ENCODE results near the gene MAB21L3. TPM values are rescaled to one million over a fixed set of nuclear protein-coding genes. Genes with fewer than 3 reads are reported as not detected.

The MAB21L3 gene
- total RNA-seq, 1 experiment from 2014 or later = 1.4 TPM

DNA sequence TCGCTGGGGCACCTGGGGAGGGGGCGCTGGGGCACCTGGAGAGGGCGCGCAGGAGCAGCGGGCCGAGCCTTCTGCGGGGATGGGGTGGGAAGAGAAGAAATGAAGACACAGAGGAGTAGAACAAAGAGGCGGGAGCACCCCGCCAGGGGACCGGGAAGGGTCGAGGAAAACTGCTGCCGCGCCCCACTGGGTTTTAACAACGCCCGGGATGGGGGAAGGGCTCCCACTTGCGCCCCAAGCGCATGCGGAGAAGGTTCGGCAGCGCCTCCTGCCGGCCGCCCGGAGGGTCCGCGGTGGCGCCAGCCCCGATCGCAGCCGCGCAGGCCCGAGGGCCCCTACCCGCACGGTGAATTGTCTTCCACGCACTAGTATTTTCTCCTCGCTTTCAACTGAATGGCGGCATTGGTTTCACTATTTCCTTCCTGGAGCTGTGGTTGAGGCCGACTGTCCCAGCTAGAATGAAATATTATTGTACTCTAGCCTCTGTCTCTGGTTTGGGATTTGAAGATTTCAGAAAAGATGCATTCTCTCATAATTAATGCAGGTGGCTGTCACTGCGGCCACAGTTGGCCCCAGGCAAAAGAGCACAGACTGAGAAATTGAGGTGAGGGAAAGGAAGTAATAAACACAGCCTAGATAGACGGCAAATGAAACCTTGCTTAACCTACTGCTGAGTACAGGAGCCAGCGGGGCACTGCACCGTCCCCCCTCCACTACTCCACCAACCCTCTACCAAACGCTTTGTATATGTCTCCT is 57.3 kb downstream of the MAB21L3 start:
- Histone ChIP-seq H3F3A (ENCODE audit: low read length, unreplicated experiment) (no peaks in the 10 kb centered on the region), H3K4me1 (ENCODE audit: insufficient read depth, low read length) (no peaks in the 10 kb centered on the region), H3K4me2 (ENCODE audit: low read length) (no peak overlapping the region), H2AFZ (ENCODE audit: low read length) (no peak overlapping the region), H3K27ac (ENCODE audit: low read length) (no peak overlapping the region), H3K4me3 (ENCODE audit: low read length) (no peak overlapping the region), H3K36me3 (ENCODE audit: low read depth, low read length) (no peaks in the 10 kb centered on the region), H3K79me2 (ENCODE audit: low read length) (no peaks in the 10 kb centered on the region), H3K9ac (ENCODE audit: low read length) (no peak overlapping the region), H3K9me2 (replicated peaks; ENCODE audit: low read length) (no peaks in the 10 kb centered on the region), H3K27me3 (ENCODE audit: low read length) (0 out of 2 replicates have a peak, but pooled peaks cover 4% of the 10 kb centered on the region), H3K9me3 (ENCODE audit: low read length) (no peaks in the 10 kb centered on the region), H4K20me1 (ENCODE audit: low read length) (no peaks in the 10 kb centered on the region)
- DNase-seq (no peak), ATAC-seq (no peak)
- TF ChIP-seq EZH2 (IDR thresholded peaks at IDR 0.05; ENCODE audit: low read length, unreplicated experiment) (no peak), EZH2phosphoT487 (IDR thresholded peaks at IDR 0.05; ENCODE audit: borderline replicate concordance, low read length) (no peak)
- TF ChIP-seq, protein P1, sequence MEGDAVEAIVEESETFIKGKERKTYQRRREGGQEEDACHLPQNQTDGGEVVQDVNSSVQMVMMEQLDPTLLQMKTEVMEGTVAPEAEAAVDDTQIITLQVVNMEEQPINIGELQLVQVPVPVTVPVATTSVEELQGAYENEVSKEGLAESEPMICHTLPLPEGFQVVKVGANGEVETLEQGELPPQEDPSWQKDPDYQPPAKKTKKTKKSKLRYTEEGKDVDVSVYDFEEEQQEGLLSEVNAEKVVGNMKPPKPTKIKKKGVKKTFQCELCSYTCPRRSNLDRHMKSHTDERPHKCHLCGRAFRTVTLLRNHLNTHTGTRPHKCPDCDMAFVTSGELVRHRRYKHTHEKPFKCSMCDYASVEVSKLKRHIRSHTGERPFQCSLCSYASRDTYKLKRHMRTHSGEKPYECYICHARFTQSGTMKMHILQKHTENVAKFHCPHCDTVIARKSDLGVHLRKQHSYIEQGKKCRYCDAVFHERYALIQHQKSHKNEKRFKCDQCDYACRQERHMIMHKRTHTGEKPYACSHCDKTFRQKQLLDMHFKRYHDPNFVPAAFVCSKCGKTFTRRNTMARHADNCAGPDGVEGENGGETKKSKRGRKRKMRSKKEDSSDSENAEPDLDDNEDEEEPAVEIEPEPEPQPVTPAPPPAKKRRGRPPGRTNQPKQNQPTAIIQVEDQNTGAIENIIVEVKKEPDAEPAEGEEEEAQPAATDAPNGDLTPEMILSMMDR (conservative IDR thresholded peaks at IDR 0.05; ENCODE audit: low read depth, low read length) = no peak
- no TSS peak for BruUV-seq (replicated peaks)
- ChIA-PET CTCF (no interaction called here), POLR2A (ENCODE audit: unreplicated experiment) (no interaction called here)
- intact Hi-C loops (cut with micrococcal nuclease) = no loop called here

DNA sequence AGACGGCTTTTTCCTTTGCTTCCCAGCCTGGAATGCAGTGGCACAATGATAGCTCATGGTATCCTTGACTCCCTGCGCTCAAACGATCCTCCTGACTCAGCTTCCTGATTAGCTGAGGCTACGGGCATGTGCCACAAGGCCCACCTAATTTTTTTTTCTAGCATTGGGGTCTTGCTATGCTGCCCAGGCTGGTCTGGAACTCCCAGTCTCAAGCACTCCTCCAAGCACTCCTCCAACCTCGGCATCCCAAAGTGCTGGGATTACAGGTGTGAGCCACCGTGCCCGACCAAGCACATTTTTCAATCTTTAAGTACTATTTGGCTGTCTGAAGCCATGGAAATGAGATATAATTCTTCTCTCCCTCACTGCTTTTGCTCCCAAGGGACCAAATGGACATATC is 58.7 kb downstream of the MAB21L3 start:
- Histone ChIP-seq H3K4me1 (ENCODE audit: insufficient read depth, low read length) (no peaks in the 10 kb centered on the region), H3K9me2 (replicated peaks; ENCODE audit: low read length) (no peaks in the 10 kb centered on the region), H3K27me3 (ENCODE audit: low read length) (0 out of 2 replicates have a peak, but pooled peaks cover 7% of the 10 kb centered on the region), H2AFZ (ENCODE audit: low read length) (no peak overlapping the region), H3K4me2 (ENCODE audit: low read length) (no peak overlapping the region), H3K4me3 (ENCODE audit: low read length) (no peak overlapping the region), H3K27ac (ENCODE audit: low read length) (no peak overlapping the region), H3K9ac (ENCODE audit: low read length) (no peak overlapping the region), H3K36me3 (ENCODE audit: low read depth, low read length) (no peaks in the 10 kb centered on the region), H3K79me2 (ENCODE audit: low read length) (no peaks in the 10 kb centered on the region), H4K20me1 (ENCODE audit: low read length) (no peaks in the 10 kb centered on the region), H3K9me3 (ENCODE audit: low read length) (no peaks in the 10 kb centered on the region), H3F3A (ENCODE audit: low read length, unreplicated experiment) (no peaks in the 10 kb centered on the region)
- no peak for ATAC-seq
- no peak for TF ChIP-seq EZH2phosphoT487 (IDR thresholded peaks at IDR 0.05; ENCODE audit: borderline replicate concordance, low read length)
- TF ChIP-seq EZH2 (IDR thresholded peaks at IDR 0.05; ENCODE audit: low read length, unreplicated experiment) = no peak
- TF ChIP-seq, protein P1 (conservative IDR thresholded peaks at IDR 0.05; ENCODE audit: low read depth, low read length) = no peak
- DNase-seq = no peak
- ChIA-PET POLR2A (ENCODE audit: unreplicated experiment) (no interaction called here), CTCF (no interaction called here)
- no TSS peak for BruUV-seq (replicated peaks)
- intact Hi-C loops (cut with micrococcal nuclease) = no loop called here

Data from PC-3 (cell line).